ENCODE data around the gene R3HDM4.

R3HDM4 gene

GRCh38 chr19:954672-955494, 41.9 kb upstream of the R3HDM4 start:
- H3K4me3 ChIP-seq (ENCODE audit: low read depth, low read length), result no peak overlapping the region

GRCh38 chr19:954272-954671, 41.3 kb upstream of the R3HDM4 start:
- no peak overlapping the region for H3K4me3 ChIP-seq (ENCODE audit: low read depth, low read length)
- H3K36me3 ChIP-seq (ENCODE audit: control insufficient read depth, insufficient read depth, low read length), result no peaks in the 10 kb centered on the region
- no peaks in the 10 kb centered on the region for H3K27me3 ChIP-seq (ENCODE audit: control insufficient read depth, insufficient read depth, low read length)
- no peak overlapping the region for H3K27ac ChIP-seq
- H3K9me3 ChIP-seq (ENCODE audit: control insufficient read depth, low read length), result no peaks in the 10 kb centered on the region
- TF ChIP-seq CTCF (IDR thresholded peaks at IDR 0.05), result no peak
- peaks cover 10% of the 10 kb centered on the region for H3K4me1 ChIP-seq
- H2AFZ ChIP-seq, result no peak overlapping the region
- peaks cover 49% of the 10 kb centered on the region for H3K79me2 ChIP-seq
- no peak overlapping the region for H3K9ac ChIP-seq
- no peak overlapping the region for H3K4me2 ChIP-seq (ENCODE audit: low read length)

More at GRCh38 chr19:954672-955494, 41.9 kb upstream of the R3HDM4 start:
- no peak overlapping the region for H3K4me2 ChIP-seq (ENCODE audit: low read length)
- no peak overlapping the region for H3K9ac ChIP-seq
- H3K36me3 ChIP-seq (ENCODE audit: control insufficient read depth, insufficient read depth, low read length), result no peaks in the 10 kb centered on the region
- H3K79me2 ChIP-seq, result peaks cover 45% of the 10 kb centered on the region
- no peak for TF ChIP-seq CTCF (IDR thresholded peaks at IDR 0.05)
- H3K9me3 ChIP-seq (ENCODE audit: control insufficient read depth, low read length), result no peaks in the 10 kb centered on the region
- no peaks in the 10 kb centered on the region for H3K27me3 ChIP-seq (ENCODE audit: control insufficient read depth, insufficient read depth, low read length)
- H3K4me1 ChIP-seq, result peaks cover 10% of the 10 kb centered on the region
- H2AFZ ChIP-seq, result no peak overlapping the region
- no peak overlapping the region for H3K27ac ChIP-seq

- Histone ChIP-seq H3K4me2 (ENCODE audit: low read length) (peak overlapping the region; percentile 87), H3K9ac (no peak overlapping the region), H3K4me3 (ENCODE audit: low read depth, low read length) (no peak overlapping the region), H2AFZ (no peak overlapping the region), H3K27me3 (ENCODE audit: control insufficient read depth, insufficient read depth, low read length) (no peaks in the 10 kb centered on the region), H3K27ac (no peak overlapping the region), H3K79me2 (peaks cover 54% of the 10 kb centered on the region), H3K36me3 (ENCODE audit: control insufficient read depth, insufficient read depth, low read length) (no peaks in the 10 kb centered on the region), H3K9me3 (ENCODE audit: control insufficient read depth, low read length) (no peaks in the 10 kb centered on the region), H3K4me1 (peaks cover 10% of the 10 kb centered on the region)
- TF ChIP-seq CTCF (IDR thresholded peaks at IDR 0.05), result no peak
These were observed 40.6 kb upstream of the R3HDM4 start for GRCh38 chr19:953445-954271.

- H3K27me3 ChIP-seq (ENCODE audit: control insufficient read depth, insufficient read depth, low read length), result no peaks in the 10 kb centered on the region
- peak overlapping the region; percentile 44 for H3K4me3 ChIP-seq (ENCODE audit: low read depth, low read length)
- no peak overlapping the region for H3K9ac ChIP-seq
- no peak for TF ChIP-seq CTCF (IDR thresholded peaks at IDR 0.05)
- H3K36me3 ChIP-seq (ENCODE audit: control insufficient read depth, insufficient read depth, low read length), result no peaks in the 10 kb centered on the region
- peak overlapping the region; percentile 87 for H3K4me2 ChIP-seq (ENCODE audit: low read length)
- no peak overlapping the region for H2AFZ ChIP-seq
- peaks cover 62% of the 10 kb centered on the region for H3K79me2 ChIP-seq
- peaks cover 10% of the 10 kb centered on the region for H3K4me1 ChIP-seq
- no peak overlapping the region for H3K27ac ChIP-seq
- H3K9me3 ChIP-seq (ENCODE audit: control insufficient read depth, low read length), result no peaks in the 10 kb centered on the region
These were observed 39.8 kb upstream of the R3HDM4 start for GRCh38 chr19:952680-953444.

Measured in parathyroid adenoma (tissue), 2 donors.